ENCODE measurements around the gene NOTCH1. TPM values are rescaled to one million over a fixed set of nuclear protein-coding genes. Genes with fewer than 3 reads are reported as not detected.

The NOTCH1 gene
- total RNA-seq, 4 donors from 2014 or later: 31.1 to 72.1 (median 44.0) TPM

GRCh38 chr9:136508729-136509500, 36.9 kb downstream of the NOTCH1 start:
- TF ChIP-seq CTCF (IDR thresholded peaks at IDR 0.05) (no peak), POLR2AphosphoS5 (IDR thresholded peaks at IDR 0.05) (no peak), POLR2A (IDR thresholded peaks at IDR 0.05) (no peak), EP300 (IDR thresholded peaks at IDR 0.05) (no peak)
- no peak for ATAC-seq
- 64 to 76% methylated on average over 7 to 15 of the region's 37 CpGs for WGBS, 2 donors (ENCODE audit: low coverage in 1 of 2)
- Histone ChIP-seq H3K36me3 (peaks cover 0 to 100% of the 10 kb centered on the region in 2 donors), H3K4me3 (no peak overlapping the region), H3K27ac (no peak overlapping the region), H3K9me3 (no peaks in the 10 kb centered on the region), H3K4me1 (peaks cover 0 to 19% (median 0%) of the 10 kb centered on the region in 3 donors), H3K27me3 (no peaks in the 10 kb centered on the region)

DNA sequence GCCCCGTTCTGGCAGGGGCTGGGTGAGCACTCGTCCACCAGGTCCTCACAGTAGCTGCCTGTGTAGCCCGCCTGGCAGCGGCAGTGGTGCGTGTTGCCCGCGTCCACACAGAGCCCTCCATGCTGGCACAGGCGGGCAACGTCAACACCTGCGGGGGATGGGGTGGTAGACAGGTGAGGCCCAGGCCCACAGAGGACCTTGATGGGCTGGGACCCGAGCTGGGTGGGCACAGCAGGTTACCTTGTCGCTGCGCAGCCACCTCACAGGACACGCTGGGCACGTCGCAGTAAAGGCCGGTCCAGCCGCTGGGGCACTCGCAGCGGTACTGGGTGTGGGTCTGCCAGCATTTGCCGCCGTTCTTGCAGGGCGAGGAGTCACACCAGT, 37.9 kb downstream of the NOTCH1 start:
- Histone ChIP-seq H3K27me3 (no peaks in the 10 kb centered on the region), H3K27ac (no peak overlapping the region), H3K4me1 (peaks cover 0 to 19% (median 0%) of the 10 kb centered on the region in 3 donors), H3K9me3 (no peaks in the 10 kb centered on the region), H3K4me3 (no peak overlapping the region), H3K36me3 (peaks cover 0 to 100% of the 10 kb centered on the region in 2 donors)
- ATAC-seq: no peak
- TF ChIP-seq POLR2AphosphoS5 (IDR thresholded peaks at IDR 0.05): no peak
- 94% methylated on average over 3 of the region's 23 CpGs; no CpG with 5 or more reads in 1 of the 2 donors for WGBS, 2 donors (ENCODE audit: low coverage in 1 of 2)

- TF ChIP-seq EP300 (IDR thresholded peaks at IDR 0.05): no peak
- no peak for TF ChIP-seq POLR2AphosphoS5 (IDR thresholded peaks at IDR 0.05)
- no peak for TF ChIP-seq POLR2A (IDR thresholded peaks at IDR 0.05)
- TF ChIP-seq CTCF (IDR thresholded peaks at IDR 0.05): no peak
- H3K9me3 ChIP-seq: no peaks in the 10 kb centered on the region
- WGBS, 2 donors (ENCODE audit: low coverage in 1 of 2): 80% methylated on average over 1 of the region's 28 CpGs; no CpG with 5 or more reads in 1 of the 2 donors
- H3K4me3 ChIP-seq: no peak overlapping the region
- ATAC-seq: no peak
- no peaks in the 10 kb centered on the region for H3K27me3 ChIP-seq
- H3K36me3 ChIP-seq: peaks cover 0 to 100% of the 10 kb centered on the region in 2 donors
- H3K4me1 ChIP-seq: peaks cover 0 to 19% (median 0%) of the 10 kb centered on the region in 3 donors
- H3K27ac ChIP-seq: no peak overlapping the region
Observed at GRCh38 chr9:136507221-136507991, 38.4 kb downstream of the NOTCH1 start.

DNA sequence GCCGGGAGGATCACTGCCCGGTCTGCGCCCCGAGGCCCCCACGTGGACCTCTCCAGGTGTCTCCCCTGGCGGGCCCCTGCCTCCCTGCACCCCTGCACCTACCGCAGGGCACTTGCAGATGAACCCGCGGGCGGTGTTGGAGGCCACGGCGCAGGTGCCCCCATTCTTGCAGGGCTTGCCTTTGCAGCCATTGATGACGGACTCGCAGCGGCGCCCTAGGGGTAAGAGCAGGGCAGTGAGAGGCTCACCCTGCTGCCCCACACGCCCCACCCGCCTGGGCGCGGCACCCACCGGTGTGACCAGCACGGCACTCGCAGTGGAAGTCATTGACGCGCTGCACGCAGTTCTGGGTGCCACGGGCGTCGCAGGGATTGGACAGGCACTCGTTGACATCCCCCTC, 39.4 kb downstream of the NOTCH1 start:
- Histone ChIP-seq H3K36me3 (peaks cover 0 to 100% of the 10 kb centered on the region in 2 donors), H3K4me1 (peaks cover 0 to 16% (median 0%) of the 10 kb centered on the region in 3 donors), H3K4me3 (no peak overlapping the region), H3K9me3 (no peaks in the 10 kb centered on the region), H3K27me3 (no peaks in the 10 kb centered on the region), H3K27ac (no peak overlapping the region)
- WGBS, 2 donors (ENCODE audit: low coverage in 1 of 2): 93% methylated on average over 9 of the region's 30 CpGs; no CpG with 5 or more reads in 1 of the 2 donors
- TF ChIP-seq CTCF (IDR thresholded peaks at IDR 0.05): no peak
- ATAC-seq: no peak

DNA sequence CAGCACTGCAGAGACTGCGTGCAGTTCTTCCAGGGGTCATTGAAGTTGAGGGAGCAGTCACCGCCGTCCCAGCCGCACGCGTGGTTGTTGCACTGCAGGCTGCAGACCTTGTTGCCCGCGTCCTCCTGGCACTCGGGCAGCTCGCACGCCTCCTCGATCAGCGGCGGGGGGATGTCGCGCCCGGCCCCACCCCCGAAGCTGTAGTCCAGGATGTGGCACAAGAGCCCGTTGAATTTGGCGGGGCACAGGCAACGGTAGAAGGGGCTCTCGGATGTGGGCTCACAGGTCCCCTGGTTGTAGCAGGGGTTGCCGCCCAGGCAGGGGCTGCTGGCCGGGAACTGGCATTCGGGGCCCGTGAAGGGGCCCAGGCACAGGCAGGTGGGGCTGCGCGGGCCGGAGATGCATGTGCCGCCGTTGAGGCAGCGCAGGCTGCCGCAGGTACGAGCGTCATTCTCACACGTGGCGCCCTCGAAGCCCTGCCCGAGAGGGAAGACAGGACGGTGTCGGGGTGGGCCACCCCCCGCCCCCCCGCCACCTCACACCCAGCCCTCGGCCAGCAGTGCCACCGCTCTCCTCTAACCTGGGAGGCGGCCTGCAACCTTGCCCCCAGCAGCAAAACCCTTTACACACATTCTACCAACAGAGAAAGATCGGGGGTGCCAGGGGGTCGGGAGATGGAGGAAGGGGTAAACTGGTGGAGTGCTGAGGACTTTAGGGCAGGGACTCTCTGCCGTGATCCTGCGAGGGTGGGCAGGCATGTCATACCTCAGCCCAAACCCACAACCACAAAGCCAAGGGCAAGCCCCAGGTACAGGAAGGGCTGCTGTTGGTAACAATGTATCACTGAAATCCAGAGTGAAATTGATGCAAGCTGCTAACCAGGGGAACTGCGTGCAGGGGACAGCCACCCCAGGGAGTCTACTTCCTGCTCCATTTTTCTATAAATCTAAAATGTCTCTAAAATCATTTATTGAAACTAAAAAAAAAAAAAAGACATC, 40.1 kb downstream of the NOTCH1 start:
- Histone ChIP-seq H3K4me3 (no peak overlapping the region), H3K27ac (no peak overlapping the region), H3K4me1 (peaks cover 0 to 9% (median 0%) of the 10 kb centered on the region in 3 donors), H3K36me3 (peaks cover 0 to 100% of the 10 kb centered on the region in 2 donors), H3K27me3 (no peaks in the 10 kb centered on the region), H3K9me3 (no peaks in the 10 kb centered on the region)
- ATAC-seq: no peak
- no peak for TF ChIP-seq POLR2A (IDR thresholded peaks at IDR 0.05)
- no peak for TF ChIP-seq EP300 (IDR thresholded peaks at IDR 0.05)
- no peak for TF ChIP-seq POLR2AphosphoS5 (IDR thresholded peaks at IDR 0.05)
- TF ChIP-seq CTCF (IDR thresholded peaks at IDR 0.05): no peak
- 94% methylated on average over 12 of the region's 51 CpGs; no CpG with 5 or more reads in 1 of the 2 donors for WGBS, 2 donors (ENCODE audit: low coverage in 1 of 2)

Measured in gastroesophageal sphincter (tissue), 4 donors.